Activated CD4-positive, CD25-positive, alpha-beta regulatory T cell treated with anti-CD3 and anti-CD28 coated beads, Interleukin-2, amount 50 U/mL, for 24 hours (primary cell): ENCODE measurements around the gene KREMEN2.
"Not testable (repeated sequence)": the region's sequence is repeated elsewhere in the genome, so short reads cannot be mapped to it uniquely, and the experiment has no call there.

Experiments
- ATAC-seq, 2 donors: fragments of 150-1000 bp; cut with Tn5 transposase; one replicate each; pipeline ENCODE4 v1.10.0; 2021; ENCODE audit warnings: mild to moderate bottlenecking in 1 of 2, moderate library complexity in 1 of 2

KREMEN2 gene

DNA sequence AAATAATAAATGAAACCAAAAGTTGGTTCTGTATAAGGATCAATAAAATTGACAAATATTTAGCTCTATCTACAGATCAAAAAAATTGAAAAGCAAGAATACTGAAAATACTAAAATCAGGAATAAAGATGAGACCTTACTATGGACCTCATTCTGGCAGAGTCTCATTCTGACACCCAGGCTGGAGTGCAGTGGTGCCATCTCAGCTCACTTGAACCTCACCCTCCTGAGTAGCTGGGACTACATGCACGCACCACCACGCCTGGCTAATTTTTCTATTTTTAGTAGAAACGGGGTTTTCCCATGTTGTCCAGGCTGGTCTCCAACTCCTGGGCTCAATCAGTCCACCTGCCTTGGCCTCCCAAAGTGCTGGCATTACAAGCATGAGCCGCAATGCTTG, 22.0 kb upstream of the KREMEN2 start:
- no peak for ATAC-seq

DNA sequence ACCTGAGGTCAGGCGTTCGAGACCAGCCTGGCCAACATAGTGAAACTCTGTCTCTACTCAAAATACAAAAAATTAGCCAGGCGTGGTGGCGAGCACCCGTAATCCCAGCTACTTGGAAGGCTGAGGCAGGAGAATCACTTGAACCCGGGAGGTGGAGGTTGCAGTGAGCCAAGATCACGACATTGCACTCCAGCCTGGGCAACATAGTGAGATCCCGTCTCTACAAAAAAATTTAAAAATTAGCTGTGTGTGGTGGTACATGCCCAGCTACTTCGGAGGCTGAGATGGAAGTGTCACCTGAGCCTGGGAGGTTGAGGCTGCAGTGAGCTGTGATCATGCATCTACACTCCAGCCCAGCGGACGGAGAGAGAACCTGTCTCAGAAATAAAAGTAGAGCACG, 20.4 kb upstream of the KREMEN2 start:
- not testable (repeated sequence) for ATAC-seq

DNA sequence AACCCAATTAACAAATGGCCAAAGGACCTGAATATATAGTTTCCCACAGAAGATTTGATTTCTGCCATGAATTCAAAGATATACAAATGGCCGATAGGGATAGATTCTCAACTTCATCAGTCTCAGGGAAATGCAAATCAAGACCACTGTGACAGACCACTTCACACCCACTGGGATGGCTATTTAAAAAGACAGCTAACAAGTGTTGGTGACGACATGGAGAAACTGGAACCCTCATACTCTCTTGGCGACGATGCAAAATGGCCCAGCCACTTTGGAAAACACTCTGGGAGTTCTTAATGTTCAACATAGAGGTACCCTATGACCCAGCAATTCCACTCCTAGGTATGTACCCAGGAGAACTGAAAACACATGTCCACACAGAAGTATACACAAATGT, 17.4 kb upstream of the KREMEN2 start:
- ATAC-seq = no peak

DNA sequence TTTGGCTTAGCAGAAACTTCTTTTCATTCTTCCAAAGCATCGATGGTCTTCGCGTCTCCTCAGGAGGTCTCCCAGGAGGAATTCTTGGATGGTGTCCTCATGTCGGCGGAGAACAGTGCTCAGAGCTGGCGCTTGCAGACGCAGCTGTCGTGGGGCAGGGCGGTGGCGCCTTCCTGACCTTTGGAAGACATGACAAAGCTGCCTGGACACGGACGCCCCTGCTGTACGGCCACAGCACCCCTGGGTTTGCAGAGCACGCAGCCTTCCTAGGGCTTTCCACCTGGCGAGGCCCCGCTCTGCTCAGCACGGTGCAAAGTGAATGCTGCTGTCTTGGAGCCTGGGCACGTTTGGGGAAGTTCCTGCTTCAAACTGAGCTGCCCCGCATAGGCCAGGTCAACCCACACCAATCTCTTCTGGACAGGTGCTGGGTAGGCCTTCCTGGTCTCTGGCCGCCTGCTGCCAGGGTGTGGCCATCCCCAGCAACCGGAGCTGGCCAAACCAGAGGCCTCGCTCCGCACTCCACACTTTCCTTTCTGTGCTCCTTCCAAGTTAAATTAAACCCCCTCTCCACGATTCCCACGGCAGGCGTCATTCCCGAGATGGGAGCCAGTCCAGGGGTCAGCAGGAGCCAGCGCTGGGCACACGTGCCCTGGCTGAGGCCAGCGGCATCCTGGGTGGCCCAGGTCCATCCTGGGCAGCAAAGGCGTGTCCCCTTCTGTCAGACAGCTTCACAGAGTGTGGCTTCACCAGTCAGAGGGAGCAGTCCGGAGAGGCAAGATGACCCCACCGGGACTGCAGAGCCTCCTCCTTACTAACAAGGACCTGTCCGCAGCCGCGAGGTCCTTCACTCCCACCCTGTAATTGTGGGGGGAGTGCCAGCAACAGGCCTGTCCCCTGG, 15.0 kb upstream of the KREMEN2 start:
- no peak for ATAC-seq

DNA sequence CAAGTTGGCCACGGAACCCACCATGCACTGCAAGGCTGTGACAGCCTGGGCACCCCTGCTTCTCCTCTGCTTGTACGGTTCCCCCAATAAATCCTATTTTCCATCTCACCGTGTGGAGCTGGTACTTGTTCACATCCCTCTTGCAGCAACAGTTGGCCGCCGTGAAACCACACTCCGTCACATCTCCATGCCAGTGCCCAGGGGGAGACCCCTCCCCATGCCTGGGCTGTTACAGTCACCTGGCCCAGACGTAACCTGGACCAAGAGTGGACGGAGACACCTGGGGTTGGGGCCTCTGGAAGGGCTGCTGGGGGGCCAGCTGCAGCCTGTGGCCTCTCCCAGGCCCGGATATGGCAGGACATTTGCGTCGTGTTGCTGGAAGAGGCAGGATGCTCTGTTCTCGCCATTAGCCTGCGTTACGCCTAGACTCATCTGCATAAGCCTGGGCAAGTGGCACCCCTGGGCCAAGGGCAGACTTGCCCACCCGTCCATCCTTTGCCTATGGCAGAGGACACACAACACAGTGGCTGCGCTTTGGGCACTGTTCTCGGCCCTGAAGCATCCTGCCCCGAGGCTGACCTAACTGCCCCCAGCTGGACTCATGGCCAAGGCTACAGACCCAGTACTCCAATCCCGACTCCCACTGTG, 14.2 kb upstream of the KREMEN2 start:
- no peak for ATAC-seq

DNA sequence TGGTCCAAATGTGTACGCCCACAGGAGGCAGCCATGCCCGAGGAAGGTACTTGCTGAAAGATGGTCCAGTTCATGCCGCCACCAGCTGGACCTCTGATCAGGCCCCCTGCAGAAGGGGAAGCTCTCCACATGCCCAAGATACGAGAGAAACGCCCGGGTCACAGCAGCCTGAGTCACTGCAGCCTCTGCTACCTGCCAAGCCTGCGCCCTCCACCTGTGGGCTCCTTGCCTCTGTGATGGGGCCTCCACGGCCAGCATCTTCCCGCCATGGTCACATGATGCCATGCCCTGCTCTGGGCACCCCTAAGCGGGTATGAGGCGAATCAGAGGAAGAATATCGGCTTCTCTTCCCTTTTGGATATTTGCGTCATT, 13.7 kb upstream of the KREMEN2 start:
- ATAC-seq = no peak

DNA sequence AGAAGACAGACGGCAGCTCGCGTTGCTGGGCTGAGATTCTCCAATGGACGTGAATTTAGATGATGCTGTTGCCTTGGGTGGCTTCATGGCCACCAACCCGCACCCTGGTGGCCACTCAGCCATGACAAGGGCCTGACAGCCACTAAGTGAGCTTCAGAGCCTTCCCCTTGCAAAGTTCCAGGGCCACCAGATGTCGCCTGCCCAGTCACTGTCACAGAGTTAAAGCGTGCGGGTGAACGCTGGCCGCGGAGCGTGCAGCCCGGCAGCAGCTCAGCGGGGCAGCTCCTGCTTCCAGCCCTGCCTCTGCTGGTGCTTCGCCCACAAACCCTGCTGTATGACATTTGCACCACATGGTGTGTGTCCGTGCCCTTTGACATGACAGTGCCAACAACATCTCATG, 13.3 kb upstream of the KREMEN2 start:
- ATAC-seq = no peak

DNA sequence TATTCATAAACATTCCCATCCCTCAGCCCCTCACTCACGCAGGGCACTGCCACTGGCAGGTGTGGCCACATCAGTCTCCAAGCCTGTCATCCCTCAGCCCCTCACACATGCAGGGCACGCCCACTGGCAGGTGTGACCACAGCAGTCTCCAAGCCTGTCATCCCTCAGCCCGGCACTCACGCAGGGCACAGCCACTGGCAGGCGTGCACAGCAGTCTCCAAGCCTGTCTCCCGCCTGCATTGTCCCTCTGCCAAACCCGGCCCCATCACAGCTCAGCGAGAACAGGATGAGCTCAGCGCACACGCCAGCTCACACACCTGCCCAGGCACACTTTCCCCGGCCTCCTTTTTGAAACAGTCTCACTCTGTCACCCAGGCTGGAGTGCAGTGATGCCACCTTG, 11.4 kb upstream of the KREMEN2 start:
- no peak for ATAC-seq

DNA sequence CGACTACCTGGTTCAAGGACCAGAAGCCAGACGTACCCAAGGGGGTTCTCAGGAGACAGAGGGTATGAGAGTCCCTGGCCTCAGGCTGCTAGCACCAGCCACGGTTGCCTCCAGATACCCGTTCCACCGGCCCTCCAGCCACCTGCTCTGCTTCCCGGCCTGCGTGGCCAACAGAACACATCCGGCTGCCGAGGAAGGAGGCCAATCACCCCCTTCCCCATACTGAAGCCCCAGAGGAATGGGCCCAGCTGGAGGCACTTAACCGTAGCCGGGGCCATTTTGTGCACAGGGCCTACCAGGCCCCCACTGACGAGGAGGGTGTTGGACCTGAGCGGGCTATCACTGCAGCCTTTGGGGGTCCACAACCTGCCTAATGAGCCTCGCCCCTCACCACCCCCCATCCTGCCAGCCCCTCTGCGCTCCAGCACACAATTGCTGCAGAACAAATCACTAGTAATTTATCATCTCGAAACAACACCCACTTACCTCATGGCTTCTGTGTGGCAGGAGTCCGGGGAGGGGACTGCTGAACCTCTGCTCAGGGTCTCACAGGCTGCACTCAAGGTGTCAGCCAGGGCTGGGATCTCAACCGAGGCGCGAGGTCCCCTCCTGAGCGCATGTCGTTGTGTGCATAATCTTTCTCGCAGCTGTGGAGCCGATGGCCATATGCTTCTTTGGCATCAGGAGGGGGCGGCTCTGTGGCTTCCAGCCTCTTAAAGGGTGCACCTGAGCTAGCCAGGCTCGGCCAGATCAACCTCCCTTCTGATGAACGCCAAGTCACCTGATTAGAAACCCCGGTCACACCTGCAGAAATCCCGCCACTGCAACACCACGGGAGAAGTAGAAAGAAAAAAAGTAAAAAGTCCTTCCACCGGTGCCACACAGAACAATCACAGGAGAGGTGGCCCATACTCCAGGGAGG, 10.1 kb upstream of the KREMEN2 start:
- no peak for ATAC-seq

DNA sequence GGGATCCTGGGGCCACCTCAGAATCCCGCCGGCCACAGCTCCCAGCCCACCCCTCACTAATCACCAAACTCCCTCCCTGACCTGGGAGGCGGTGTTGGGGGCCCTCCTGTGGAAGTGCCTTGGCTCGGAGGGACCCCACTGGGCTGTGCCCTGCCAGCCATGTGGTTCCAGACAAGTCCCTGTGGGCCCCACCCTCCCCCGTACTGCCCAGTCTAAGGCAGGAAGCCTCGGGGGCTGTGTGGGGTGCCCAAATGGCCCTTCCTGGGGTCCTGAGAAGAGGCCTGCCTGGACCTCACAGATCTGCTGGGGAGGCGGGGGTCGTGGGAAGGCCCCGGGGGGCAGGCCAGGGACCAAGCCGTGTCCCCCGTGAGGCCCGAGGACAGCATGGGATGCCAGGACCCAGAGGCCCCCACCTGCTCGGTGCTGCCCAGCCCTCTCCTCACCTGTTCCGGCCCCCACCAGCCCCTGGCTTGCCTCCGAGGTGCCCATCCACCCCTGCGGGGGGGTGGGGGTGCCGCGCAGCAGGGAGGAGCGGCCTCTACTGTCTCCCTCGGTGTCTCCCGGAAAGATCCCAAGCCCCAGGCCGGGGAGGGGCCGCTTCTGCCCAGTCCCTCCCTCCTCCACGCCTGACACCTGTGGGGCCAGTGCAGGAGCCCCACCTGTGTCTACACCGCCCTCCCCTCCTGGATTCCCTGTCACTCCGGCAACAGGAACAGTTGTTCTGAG, 9.3 kb upstream of the KREMEN2 start:
- ATAC-seq = no peak

DNA sequence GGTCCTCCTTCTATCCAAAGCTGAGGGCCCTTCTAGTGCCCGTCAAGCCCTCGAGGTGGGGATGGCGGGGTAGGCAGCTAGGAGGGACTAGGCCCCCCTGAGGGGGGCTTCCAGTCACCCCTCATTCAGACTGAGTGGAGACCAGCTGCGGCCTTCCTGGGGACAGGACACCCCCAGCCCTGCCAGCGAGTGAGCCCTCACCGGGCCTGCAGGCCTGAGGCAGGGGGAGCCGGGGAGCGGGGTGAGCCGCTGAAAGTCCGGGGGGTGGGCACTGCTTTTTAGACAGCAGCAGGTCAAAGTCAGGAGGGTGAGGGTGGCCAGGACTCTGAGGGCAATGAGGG, 8.7 kb upstream of the KREMEN2 start:
- ATAC-seq = no peak

DNA sequence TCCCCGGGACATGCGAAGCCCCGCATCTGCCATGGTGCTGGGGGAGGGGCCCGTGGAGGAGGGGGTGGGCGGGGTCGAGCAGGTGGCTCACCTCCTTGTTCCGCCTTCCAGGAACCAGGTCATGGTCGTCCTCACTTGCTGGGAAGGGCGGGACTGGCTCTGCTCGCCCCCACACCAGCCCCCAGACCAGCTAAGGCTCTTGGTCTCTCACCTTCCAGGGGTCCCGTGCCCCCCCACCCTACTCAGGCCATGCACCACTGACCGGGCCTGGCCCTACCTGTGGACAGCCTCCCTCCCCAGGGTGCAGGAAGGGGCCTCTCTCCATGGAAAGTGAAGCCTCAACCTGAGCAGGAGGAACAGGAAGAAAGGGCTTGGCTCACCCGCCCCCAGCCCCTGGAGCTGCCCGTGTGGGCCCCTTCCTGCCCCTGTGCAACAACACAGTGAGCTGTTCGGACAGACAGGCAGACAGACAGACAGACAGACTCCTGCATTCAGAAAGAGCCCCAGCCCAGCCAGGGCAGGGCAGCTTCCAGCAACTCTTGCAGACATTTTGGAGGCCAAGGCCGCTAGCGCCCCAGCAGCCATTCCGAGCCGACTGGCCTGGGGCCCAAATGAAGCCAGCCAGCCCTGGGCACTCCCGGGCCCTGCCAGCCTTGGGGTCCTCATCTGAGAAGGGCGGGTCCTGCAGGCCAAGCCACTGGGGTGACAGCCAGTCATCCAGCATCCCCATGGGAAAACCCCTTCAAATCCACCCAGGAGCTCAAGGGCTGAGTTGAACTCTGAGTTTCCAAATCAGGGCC, 8.1 kb upstream of the KREMEN2 start:
- ATAC-seq = no peak

DNA sequence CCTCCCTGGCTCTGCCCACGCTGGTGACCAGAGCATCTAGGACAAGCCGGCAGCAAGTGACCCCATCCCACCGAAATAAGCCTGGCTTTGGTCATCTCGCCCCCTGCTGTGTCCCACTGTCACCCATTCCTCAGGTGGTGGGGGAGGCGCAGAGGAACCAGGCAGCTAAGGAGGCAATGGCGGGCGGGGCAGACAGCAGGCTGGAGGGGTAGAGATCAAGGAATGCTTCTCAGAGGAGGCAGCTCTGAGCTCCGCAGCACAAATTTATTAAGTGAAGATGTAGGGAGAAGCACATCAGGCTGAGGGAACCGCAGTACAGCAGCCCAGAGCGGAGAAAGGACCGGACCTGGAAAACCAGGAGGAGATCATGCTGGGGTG, 7.5 kb upstream of the KREMEN2 start:
- no peak for ATAC-seq

DNA sequence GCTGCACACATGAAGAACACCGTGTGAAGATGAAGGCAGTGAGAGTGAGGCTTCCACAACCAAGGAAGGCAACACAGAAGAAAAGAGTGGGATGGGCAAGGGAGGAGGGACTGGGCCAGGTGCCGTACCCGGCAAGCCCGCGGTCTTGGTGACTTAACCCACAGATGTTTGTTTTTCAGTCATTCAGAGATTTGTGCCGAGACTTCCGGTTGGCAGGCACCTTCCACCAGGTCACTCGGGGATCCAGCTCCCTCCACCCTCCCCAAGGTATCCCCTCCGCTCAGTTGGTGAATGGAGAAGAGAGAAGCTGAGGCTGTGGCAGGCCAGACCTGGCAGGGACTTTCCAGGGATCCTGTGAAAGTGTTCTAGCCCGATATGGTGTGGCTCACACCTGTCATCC, 4.9 kb upstream of the KREMEN2 start:
- ATAC-seq = no peak

DNA sequence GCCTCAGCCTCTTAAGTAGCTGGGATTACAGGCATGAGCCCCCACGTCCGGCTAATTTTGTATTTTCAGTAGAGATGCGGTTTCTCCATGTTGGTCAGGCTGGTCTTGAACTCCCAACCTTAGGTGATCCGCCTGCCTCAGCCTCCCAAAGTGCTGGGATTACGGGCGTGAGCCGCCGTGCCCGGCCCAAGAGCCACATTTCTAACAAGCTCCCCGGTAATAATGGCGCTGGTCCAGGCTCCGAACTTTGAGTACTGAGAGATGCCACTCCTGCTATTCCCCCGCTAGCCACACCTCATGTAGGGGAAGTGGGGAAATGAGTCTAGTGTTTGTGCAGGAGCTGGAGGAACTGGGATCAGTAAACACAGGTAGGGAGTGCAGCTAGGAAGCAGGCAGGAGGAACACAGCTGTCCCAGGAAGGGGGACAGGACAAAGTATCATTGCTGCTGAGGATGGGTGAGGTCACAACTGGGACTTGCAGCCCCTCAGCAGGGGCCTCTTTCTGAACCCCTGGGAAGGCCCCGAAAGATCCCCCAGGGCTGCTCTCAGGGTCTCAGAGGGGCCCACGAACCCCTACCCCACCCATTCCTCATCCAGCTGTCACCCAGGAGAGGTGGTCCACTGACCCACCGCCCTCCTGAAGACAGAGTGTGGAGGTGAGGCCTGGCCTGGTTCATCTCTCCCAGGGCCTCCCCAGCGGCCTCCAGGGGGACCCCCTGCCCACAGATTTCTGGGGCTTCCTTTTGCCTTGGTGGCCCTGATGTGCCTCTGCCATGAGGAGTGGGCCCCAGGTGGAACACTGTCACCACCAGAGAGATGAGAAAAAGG, 3.7 kb upstream of the KREMEN2 start:
- ATAC-seq = no peak

DNA sequence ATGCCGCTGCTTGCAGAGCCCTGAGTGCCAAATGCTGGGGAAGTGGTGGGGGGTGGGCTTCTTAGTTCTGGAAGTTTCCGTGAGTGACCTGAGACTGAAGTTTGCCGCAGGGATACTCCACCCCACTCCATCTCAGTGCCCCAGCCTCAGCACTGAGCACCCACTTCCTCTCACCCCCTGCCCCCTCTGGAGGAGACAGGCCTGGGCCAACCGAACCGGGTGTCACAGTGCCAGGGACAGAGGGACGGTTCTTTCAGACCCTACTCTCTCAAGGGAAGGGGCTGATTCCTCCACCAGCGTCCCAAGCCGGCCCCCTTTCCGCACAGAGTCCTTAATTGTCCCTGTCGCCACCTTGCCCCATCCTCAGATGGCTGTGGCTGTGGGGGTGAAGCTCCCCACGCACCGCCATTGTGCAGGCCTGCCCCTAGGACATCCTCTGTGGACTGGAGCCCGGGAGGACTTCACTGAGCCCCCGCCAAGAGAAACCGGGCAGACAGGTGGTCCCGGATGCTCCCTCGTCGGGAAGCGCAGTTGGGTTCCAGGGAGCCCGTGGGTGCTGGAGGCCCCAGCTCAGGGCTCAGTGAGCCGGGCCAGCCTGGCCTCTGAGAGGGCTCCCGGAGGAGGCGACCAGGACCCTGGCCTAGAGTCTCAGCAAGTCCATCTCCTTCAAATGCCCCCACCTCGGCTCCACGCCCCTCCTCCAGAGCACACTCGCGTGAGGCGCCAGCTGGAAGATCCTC, 1.6 kb upstream of the KREMEN2 start:
- no peak for ATAC-seq

DNA sequence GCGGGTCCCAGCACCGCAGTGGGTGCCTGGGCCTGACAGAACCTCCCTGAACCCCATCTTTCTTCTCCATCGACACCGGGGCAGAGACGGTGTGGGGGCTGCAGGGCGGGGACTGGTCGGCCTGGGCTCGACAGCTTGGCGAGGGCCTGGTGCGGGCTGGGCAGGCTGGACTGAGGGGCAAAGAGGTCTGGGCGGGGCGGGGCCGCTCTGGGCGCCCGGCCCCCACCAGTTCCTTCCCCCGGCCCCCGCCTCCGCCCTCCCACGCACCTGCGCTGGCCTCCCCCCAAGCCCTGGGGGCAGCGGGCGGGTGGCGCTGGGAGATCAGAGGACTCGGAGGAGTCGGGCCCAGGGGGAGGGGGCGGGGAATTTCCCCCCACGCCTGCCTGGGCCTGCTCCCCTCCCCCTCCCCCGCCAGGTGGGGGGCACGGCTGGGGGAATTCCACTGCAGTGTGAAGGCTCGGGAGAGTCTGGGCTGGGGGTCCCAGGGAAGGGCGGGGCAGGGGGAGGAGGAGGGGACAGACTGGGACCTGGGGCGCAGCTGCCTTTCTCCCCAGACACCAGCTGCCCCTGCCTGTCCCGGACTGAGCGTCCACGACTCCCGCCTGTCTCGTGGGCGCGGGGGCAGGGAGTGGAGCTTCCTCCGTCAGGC, 877 bp upstream of the KREMEN2 start:
- no peak for ATAC-seq

DNA sequence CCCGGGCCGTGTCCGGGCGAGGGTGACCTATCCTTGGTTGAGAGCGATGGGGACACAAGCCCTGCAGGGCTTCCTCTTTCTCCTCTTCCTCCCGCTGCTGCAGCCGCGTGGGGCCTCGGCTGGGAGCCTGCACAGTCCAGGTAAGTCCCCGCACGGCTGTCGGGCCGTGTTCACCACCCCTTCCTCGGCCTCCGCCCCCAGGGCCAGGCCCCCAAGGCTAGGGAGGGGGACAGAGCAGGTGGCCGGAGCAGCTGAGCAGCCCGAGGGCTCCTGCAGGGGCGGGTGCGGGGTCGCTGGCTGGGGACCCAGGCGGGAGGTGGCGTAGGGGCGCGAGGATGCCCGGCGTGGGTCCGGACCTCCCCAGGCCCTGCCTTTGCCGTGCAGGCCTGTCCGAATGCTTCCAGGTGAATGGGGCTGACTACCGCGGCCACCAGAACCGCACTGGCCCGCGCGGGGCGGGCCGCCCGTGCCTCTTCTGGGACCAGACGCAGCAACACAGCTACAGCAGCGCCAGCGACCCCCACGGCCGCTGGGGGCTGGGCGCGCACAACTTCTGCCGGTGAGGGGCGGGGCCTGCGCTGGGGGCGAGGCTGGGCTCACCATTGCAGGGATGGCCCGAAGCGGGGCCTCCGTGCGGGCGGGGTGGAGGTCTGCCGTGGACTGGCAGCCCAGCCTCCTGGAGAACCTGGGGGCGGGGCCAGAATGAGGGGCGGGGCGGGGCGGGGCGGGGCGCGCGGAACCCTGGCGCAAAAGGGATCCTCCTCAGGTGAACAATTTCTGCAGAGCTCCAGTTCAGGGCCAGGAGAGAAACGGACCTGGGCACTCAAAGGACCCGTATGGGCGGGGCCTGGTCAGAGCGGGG, 631 bp downstream of the KREMEN2 start:
- peak; percentile 10 to 20 for ATAC-seq
